ENCODE data around the gene KLRD1.
"Not testable (repeated sequence)": the region's sequence is repeated elsewhere in the genome, so short reads cannot be mapped to it uniquely, and the experiment has no call there.

KLRD1 gene

DNA sequence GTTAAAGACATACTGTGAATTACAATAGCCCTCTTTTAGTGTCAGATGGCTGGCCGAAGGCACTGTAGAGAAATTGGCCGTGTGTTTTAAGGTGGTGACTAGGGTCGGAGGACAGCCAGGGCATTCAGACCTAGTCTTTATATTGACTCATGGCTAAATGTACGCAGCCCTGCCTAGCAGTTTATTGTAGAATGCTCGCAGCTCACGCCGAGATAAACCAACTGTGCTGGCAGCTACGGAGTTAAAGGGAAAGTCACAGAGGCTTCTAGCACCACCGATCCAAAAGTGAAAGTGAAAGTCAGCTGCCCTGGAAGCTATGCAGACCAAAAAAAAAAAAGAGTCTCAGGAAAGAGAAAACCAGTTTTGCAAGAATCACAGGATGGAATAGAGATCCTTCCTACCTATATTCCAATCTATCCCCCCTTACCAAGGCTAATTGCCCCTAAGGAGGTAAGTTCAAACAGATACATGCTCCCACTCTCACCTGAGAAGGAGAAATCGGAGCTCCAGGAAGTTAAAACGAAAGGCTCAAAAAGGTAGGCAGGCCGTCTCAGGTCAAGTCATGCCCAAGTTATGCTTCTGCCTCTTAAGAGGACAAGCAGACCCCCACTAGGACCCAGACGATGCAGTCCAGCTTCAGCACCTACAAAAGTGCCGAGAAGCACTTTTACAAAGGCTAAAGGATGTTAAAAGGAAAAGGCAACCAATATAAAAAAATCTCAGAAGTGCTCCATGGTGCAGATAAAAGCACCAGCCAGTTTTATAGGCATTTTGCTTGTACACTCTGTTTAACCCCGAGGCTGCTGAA lies 57.3 kb downstream of the KLRD1 start:
- 0 out of 2 replicates have a peak, but pooled peaks have one; percentile 10 for TF ChIP-seq POLR2A (IDR thresholded peaks at IDR 0.05; ENCODE audit: low read depth, low read length)
- TF ChIP-seq PAX5 (IDR thresholded peaks at IDR 0.05; ENCODE audit: insufficient read depth, low read length, severe bottlenecking) = no peak
- TF ChIP-seq TAF1 (IDR thresholded peaks at IDR 0.05; ENCODE audit: low read depth, low read length) = peak; percentile 37; the same call in 1 of the 2 replicates

DNA sequence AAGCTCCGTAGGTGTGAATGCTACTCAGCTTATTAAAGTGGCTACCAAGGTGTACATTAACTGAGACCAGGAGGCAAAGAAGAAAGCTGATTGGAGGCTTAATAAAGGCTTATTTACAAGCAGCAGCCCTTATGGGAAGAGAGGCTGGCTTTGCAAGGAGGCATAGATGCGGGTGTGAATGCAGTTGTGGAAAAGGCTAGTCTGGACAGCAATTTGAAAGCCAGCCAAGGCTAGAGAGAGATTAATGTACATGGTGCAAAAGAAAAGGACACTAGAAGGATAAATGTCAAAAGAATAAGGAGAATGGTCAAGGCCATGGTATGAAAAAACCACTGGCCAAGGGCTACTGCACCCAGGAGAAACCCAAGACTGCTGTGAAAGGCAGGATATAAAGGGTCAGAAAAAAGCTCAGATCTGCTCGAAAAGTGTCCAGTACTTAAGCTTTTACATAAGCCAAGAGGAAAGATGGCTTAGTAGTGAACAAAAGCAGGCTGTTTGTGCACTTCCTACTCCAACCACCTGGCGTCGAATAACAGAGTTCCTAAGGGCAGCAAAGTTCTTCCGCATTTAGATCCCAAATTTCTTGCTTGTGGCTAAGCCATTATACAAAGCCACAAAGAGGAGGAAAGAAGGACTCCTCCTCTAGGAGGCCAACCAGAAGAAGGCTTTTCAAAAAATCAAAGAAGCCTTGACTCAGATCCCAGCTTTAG lies 58.2 kb downstream of the KLRD1 start:
- no peak for FAIRE-seq
- DNase-seq (ENCODE audit: insufficient read length, low spot score) = no peak

More for the DNA sequence above, 57.3 kb downstream of the KLRD1 start:
- no peak for FAIRE-seq
- DNase-seq (ENCODE audit: insufficient read length, low spot score) = no peak

DNA sequence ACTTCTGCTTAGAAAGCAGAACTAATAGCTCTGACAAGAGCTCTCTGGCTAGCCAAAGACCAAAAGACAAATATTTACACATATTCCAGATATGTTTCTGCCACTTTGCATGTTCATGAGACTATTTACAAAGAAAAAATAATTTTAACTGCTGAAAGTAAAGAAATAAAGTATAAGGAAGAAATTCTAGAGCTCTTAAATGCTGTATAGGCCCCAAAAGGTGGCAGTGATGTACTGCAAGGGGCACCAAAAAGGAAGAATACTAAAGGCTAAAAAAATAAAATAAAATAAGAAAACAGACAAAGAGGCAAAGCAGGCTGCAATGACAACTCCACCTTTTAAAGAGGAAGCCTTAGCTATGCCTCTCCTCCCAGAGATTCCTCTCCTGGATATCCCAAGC lies 59.2 kb downstream of the KLRD1 start:
- TF ChIP-seq POLR2A (IDR thresholded peaks at IDR 0.05; ENCODE audit: low read depth, low read length) = no peak
- TF ChIP-seq POU2F2 (IDR thresholded peaks at IDR 0.05; ENCODE audit: low read depth, low read length) = no peak
- TF ChIP-seq SPI1 (IDR thresholded peaks at IDR 0.05; ENCODE audit: low read depth, low read length) = no peak
- TF ChIP-seq POLR2AphosphoS5 (IDR thresholded peaks at IDR 0.05; ENCODE audit: low read depth, low read length) = no peak
- TF ChIP-seq PAX5 (IDR thresholded peaks at IDR 0.05; ENCODE audit: insufficient read depth, low read length, severe bottlenecking) = no peak
- no peak for TF ChIP-seq TAF1 (IDR thresholded peaks at IDR 0.05; ENCODE audit: low read depth, low read length)
- DNase-seq (ENCODE audit: insufficient read length, low spot score) (no peak), FAIRE-seq (no peak)

More for the DNA sequence above, 58.2 kb downstream of the KLRD1 start:
- TF ChIP-seq PAX5 (IDR thresholded peaks at IDR 0.05; ENCODE audit: insufficient read depth, low read length, severe bottlenecking) = no peak
- no peak for TF ChIP-seq TAF1 (IDR thresholded peaks at IDR 0.05; ENCODE audit: low read depth, low read length)
- 0 out of 2 replicates have a peak, but pooled peaks have one; percentile 12 for TF ChIP-seq SPI1 (IDR thresholded peaks at IDR 0.05; ENCODE audit: low read depth, low read length)
- no peak for TF ChIP-seq POU2F2 (IDR thresholded peaks at IDR 0.05; ENCODE audit: low read depth, low read length)
- no peak for TF ChIP-seq POLR2A (IDR thresholded peaks at IDR 0.05; ENCODE audit: low read depth, low read length)
- no peak for TF ChIP-seq POLR2AphosphoS5 (IDR thresholded peaks at IDR 0.05; ENCODE audit: low read depth, low read length)

DNA sequence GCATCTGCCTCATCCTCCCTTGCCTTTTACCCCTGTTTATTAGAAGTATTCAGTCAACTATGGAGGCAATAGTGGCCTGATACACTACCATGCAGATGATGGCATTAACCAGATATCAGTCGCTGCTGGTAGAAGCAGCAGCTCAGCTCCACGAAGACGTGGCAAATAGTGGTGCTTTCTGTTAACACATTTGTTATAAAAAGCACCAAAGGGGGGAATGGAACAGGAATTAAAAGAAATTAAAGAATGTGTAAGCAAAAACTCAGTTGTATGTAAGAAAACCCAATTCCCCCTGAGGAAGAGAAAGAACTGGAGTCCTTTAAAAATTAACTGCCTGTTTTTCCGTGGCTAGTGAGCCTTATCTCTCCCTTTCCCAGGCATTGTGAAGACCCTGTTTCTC lies 60.0 kb downstream of the KLRD1 start:
- not testable (repeated sequence) for DNase-seq (ENCODE audit: insufficient read length, low spot score); FAIRE-seq

DNA sequence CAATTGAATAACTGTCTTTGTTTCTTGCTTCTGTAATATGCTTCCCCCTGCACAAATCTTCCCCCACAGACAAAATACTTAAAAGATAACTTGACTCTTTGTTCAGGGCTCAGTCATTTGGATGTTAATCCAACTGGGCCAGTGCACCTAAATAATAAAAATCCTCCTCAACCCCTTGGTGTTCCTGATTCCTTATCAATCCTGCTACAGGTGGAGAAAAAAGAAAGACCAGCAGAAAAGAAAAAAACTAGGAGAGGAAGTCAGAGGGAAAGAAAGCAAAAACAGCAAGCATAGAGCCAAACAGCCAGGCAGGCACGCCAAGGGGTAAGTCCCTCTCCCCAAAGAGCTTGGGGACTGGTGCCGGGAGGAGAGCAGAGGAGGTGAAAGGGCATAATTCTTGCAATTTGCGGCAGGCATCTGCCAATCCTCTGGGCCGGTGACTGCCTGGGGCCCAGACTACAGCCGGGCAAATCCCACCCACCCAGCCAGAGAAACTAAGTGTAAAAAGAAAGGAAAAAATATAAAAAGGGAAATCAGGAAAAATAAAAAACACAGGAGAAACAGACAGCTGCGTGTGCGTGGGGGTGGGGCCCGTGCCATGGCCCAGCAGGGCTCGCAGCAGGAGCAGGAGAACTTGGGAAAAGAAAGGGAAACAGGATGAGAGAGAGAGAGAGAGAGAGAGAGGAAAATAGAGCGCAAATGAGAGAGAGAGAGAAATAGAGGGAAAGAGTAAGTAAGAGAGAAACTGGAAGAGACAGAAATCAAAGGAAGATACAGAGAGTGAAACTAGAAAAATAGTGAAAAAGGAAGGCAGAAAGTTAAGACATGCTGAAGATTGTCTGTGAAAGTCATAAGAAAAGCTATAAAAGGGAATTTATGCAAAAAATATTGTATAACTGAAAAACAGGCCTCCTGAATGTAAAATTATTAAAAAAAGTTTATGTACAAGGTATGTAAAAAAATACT lies 60.8 kb downstream of the KLRD1 start:
- FAIRE-seq (no peak), DNase-seq (ENCODE audit: insufficient read length, low spot score) (no peak)
- no peak for TF ChIP-seq POU2F2 (IDR thresholded peaks at IDR 0.05; ENCODE audit: low read depth, low read length)
- no peak for TF ChIP-seq POLR2A (IDR thresholded peaks at IDR 0.05; ENCODE audit: low read depth, low read length)
- TF ChIP-seq POLR2AphosphoS5 (IDR thresholded peaks at IDR 0.05; ENCODE audit: low read depth, low read length) = no peak
- TF ChIP-seq TAF1 (IDR thresholded peaks at IDR 0.05; ENCODE audit: low read depth, low read length) = no peak
- TF ChIP-seq SPI1 (IDR thresholded peaks at IDR 0.05; ENCODE audit: low read depth, low read length) = no peak
- TF ChIP-seq PAX5 (IDR thresholded peaks at IDR 0.05; ENCODE audit: insufficient read depth, low read length, severe bottlenecking) = no peak

DNA sequence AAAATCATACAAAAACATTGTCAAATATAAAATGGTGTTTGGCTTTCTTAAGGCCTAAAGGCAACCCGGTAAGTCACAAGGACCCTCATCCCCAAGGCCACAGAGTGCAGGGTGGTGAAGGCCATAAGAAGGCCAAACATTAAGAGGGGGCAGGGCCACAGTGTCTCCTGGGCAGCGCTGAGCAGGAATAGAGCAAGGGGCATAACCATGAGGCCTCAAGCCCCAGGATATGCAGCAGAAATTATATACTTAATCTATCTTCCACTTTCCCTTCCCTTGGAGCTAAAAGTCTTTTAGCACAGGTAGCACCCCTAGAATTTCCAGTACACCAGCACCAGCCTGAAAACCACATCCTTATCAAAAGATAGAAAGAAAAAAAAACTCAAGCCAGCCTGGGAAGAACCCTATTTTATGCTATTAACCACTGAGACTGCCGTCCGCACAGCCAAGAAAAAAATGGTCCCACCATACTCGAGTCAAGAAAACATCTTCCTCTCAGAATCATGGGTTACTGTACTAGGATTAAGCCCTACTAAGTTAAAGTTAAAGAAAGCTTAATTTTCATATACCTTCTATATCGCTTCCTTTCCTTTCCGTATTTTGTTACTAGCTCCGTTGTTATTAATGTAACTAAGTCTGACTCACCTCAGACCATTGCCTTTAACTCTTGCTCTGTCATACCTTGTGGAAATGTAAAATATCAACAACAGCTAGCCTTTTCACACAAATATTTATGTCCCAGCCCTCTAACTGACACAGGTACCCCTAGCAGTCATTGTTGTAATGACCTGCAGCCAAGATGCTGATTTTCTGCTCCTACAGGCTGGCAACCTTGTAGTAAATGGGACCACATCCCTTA lies 62.1 kb downstream of the KLRD1 start:
- FAIRE-seq (no peak), DNase-seq (ENCODE audit: insufficient read length, low spot score) (no peak)
- TF ChIP-seq POLR2AphosphoS5 (IDR thresholded peaks at IDR 0.05; ENCODE audit: low read depth, low read length) = no peak
- TF ChIP-seq POU2F2 (IDR thresholded peaks at IDR 0.05; ENCODE audit: low read depth, low read length) = no peak
- no peak for TF ChIP-seq PAX5 (IDR thresholded peaks at IDR 0.05; ENCODE audit: insufficient read depth, low read length, severe bottlenecking)
- TF ChIP-seq POLR2A (IDR thresholded peaks at IDR 0.05; ENCODE audit: low read depth, low read length) = no peak
- no peak for TF ChIP-seq TAF1 (IDR thresholded peaks at IDR 0.05; ENCODE audit: low read depth, low read length)
- TF ChIP-seq SPI1 (IDR thresholded peaks at IDR 0.05; ENCODE audit: low read depth, low read length) = no peak

DNA sequence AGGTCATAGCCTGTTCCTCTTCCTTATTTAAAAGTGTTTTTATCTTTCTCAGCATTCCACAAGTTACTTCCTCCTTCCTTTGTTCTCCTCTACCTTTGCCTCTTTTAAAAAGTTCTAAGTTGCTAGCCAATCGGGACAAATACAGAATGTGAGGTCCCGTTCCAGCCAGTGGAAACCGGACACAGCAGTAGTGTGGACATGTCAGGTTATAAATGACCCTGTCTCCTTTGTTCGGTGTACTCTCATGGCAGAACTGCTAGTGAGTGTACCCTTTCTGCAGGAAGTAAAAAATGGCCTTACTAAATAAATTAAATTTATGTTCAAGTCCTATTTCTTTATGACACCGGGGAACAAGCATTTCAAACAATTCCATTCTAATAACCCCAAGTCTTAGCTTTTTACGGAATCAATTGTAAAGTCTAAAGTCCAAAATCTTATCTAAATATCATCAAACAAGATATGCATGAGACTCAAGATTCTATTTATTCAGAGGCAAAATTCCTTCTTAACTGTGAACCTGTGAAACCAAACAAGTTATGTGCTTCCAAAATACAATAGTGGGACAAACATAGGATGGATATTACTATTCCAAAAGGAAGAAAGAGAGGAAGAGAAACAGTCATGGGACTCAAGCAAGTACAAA lies 64.3 kb downstream of the KLRD1 start:
- not testable (repeated sequence) for FAIRE-seq; DNase-seq (ENCODE audit: insufficient read length, low spot score)

DNA sequence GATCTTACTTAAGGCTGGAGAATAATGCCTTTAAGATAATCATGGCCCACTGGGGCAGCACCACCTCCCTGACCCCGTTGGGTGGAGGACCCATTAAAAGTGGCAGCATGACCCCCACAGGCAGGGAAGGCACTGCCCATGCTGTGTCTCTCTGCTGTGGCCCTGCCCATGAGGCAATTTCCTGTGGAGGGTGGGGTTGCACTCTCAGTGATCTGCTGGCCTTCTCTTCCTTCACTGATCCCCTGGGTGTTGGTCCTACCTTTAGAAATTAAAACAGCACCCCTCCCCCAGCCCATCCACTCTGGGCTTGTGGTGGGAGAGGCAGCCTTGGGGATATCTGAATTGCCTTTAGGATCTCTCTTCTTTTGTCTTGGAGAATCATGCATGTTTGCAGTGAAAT lies 64.9 kb downstream of the KLRD1 start:
- no peak for DNase-seq (ENCODE audit: insufficient read length, low spot score)
- no peak for TF ChIP-seq POU2F2 (IDR thresholded peaks at IDR 0.05; ENCODE audit: low read depth, low read length)
- no peak for TF ChIP-seq POLR2A (IDR thresholded peaks at IDR 0.05; ENCODE audit: low read depth, low read length)
- TF ChIP-seq TAF1 (IDR thresholded peaks at IDR 0.05; ENCODE audit: low read depth, low read length) = no peak
- TF ChIP-seq SPI1 (IDR thresholded peaks at IDR 0.05; ENCODE audit: low read depth, low read length) = no peak
- TF ChIP-seq PAX5 (IDR thresholded peaks at IDR 0.05; ENCODE audit: insufficient read depth, low read length, severe bottlenecking) = no peak
- no peak for TF ChIP-seq POLR2AphosphoS5 (IDR thresholded peaks at IDR 0.05; ENCODE audit: low read depth, low read length)
- FAIRE-seq = no peak
